GM19463 (cell line): ENCODE data around the gene CST4.
"Not testable (repeated sequence)": the region's sequence is repeated elsewhere in the genome, so short reads cannot be mapped to it uniquely, and the experiment has no call there.

Experiments
- ATAC-seq: cut with Tn5 transposase; IDR thresholded peaks from one replicate; pipeline ENCODE4 v1.9.1; 2021; ENCODE audit warnings: mild to moderate bottlenecking, moderate library complexity; ENCODE audit not compliant: unreplicated experiment

The CST4 gene

GRCh38 chr20:23662276-23662870 is 26.5 kb downstream of the CST4 start:
- ATAC-seq, result no peak

GRCh38 chr20:23661002-23661429 is 27.8 kb downstream of the CST4 start:
- no peak for ATAC-seq

GRCh38 chr20:23659989-23660837 is 28.6 kb downstream of the CST4 start:
- no peak for ATAC-seq

- ATAC-seq, result not testable (repeated sequence)
Observed at GRCh38 chr20:23659610-23659988, 29.2 kb downstream of the CST4 start.

GRCh38 chr20:23658989-23659609 is 29.7 kb downstream of the CST4 start:
- ATAC-seq, result no peak

GRCh38 chr20:23658336-23658735 is 30.5 kb downstream of the CST4 start:
- ATAC-seq, result no peak

- no peak for ATAC-seq
Observed at GRCh38 chr20:23657202-23657601, 31.6 kb downstream of the CST4 start.

- no peak for ATAC-seq
Observed at GRCh38 chr20:23656372-23656771, 32.5 kb downstream of the CST4 start.

- no peak for ATAC-seq
Observed at GRCh38 chr20:23655491-23656211, 33.2 kb downstream of the CST4 start.

GRCh38 chr20:23654717-23655116 is 34.1 kb downstream of the CST4 start:
- no peak for ATAC-seq

- ATAC-seq, result no peak
Observed at GRCh38 chr20:23654000-23654399, 34.8 kb downstream of the CST4 start.

- ATAC-seq, result no peak
Observed at GRCh38 chr20:23653400-23653938, 35.4 kb downstream of the CST4 start.

GRCh38 chr20:23652926-23653325 is 35.9 kb downstream of the CST4 start:
- no peak for ATAC-seq

- ATAC-seq, result no peak
Observed at GRCh38 chr20:23652371-23652770, 36.5 kb downstream of the CST4 start.

GRCh38 chr20:23651117-23651516 is 37.7 kb downstream of the CST4 start:
- no peak for ATAC-seq

GRCh38 chr20:23649830-23650417 is 38.9 kb downstream of the CST4 start:
- no peak for ATAC-seq

- no peak for ATAC-seq
Observed at GRCh38 chr20:23649242-23649641, 39.6 kb downstream of the CST4 start.

GRCh38 chr20:23647346-23647745 is 41.5 kb downstream of the CST4 start:
- ATAC-seq, result no peak

- no peak for ATAC-seq
Observed at GRCh38 chr20:23646106-23646873, 42.5 kb downstream of the CST4 start.

GRCh38 chr20:23645575-23645974 is 43.3 kb downstream of the CST4 start:
- peak; percentile 44 for ATAC-seq
